Middle frontal gyrus (tissue), 1 donor: Measurements from ENCODE around the gene CDH24.
A peak's percentile ranks its signal among the peaks of the same experiment; 100 is the strongest.

Experiments
- DNase-seq: peaks from one replicate; pipeline ENCODE4 v3.0.0-alpha.2; 2015; ENCODE audit warnings: low spot score; ENCODE audit errors: extremely low spot score

The CDH24 gene

GRCh38 chr14:23091294-23092225 lies 34.2 kb upstream of the CDH24 start:
- DNase-seq = no peak

DNA sequence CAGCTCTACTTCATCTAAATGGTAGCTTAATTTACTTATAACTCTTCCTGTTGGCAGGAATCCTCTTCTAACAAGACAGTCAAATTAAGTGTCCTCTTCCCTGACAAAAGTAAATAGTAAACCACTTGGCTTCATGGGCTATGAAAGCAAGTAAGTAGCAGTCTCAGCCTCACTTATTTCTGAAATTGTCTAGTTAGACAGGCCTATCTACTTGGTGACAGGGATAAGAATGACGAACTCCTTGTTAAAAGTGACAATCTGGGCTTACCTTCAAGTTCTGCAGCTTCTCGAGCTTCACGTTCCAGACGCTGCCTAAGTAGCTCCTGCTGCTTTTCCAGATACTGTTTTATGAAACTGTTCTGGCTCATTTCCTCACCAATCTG lies 32.9 kb upstream of the CDH24 start:
- no peak for DNase-seq

DNA sequence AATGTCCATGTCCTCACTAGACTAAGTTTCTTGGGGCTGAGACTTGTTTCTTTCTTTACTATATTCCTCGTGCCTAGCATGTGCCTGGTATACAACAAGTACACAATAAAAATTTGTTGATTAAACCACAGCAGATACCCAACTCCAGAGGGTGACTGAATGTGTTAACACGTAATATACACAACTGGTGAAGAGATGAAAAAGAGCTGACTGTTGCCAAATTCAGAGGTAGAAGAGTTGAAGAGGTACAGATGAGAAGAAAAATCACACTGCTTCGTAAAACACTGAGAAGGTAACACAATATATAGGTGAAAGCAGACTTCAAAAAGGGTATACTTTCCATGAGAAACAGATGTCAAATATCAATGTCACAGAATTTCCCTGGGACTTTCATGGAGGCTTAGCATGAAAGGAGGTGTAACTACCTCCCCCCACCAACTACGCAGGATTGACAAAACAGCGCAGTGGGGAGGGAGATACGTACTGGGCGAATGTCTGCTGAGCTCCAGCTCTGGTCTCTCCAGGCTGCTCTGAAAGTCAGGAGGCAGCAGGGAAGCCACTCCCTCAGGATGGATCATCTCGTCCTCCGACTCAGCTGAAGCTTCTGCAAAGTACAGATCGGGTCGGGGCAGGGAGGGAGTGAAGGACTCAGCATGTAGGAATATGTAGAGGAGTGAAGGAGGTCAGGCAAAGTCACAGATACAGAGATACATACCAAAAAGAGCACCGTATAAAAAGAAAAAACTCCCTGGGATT lies 32.4 kb upstream of the CDH24 start:
- no peak for DNase-seq

GRCh38 chr14:23086565-23086964 lies 29.2 kb upstream of the CDH24 start:
- no peak for DNase-seq

DNA sequence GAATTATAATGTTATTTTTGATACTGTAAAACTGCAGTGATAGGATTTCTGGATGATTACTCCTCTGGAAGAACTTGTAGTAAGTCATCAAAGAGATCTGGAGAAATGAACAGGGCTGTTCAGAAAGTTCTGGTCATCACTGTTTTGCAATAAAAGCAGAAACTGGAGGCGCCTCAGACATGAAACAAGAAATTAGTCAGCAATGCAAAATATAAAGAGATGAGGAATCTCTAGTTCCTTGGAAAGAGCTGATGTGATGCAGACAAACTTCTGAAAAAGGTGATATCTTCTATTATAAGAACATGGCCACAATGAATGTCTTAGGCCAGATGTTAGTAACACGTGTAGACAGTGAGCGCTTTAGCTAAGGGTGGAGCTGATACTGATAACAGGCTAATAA lies 28.1 kb upstream of the CDH24 start:
- no peak for DNase-seq

GRCh38 chr14:23080474-23080873 lies 23.2 kb upstream of the CDH24 start:
- DNase-seq = no peak

DNA sequence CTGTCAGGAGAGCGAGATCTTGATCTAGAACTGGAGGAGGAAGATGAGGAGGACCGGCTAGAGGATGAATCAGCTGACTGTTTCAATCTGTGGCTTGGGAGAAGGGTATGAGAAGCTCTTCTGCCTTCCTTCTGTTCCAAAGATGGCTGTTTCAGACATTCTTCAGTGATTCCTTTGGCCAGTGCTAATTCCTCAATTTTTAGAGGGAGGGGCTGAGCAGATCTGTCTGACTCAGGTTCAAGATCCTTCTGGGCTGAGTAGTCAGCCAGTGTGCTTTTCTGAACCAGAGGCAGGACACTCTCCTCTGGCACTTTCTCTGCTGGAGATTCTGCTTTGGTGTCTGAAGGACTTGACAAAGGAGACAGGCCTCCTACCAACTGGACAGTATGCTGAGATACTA lies 22.4 kb upstream of the CDH24 start:
- DNase-seq = no peak

- DNase-seq = no peak
These were observed 21.4 kb upstream of the CDH24 start for GRCh38 chr14:23078692-23079116.

- DNase-seq = no peak
These were observed 20.6 kb upstream of the CDH24 start for GRCh38 chr14:23077962-23078361.

DNA sequence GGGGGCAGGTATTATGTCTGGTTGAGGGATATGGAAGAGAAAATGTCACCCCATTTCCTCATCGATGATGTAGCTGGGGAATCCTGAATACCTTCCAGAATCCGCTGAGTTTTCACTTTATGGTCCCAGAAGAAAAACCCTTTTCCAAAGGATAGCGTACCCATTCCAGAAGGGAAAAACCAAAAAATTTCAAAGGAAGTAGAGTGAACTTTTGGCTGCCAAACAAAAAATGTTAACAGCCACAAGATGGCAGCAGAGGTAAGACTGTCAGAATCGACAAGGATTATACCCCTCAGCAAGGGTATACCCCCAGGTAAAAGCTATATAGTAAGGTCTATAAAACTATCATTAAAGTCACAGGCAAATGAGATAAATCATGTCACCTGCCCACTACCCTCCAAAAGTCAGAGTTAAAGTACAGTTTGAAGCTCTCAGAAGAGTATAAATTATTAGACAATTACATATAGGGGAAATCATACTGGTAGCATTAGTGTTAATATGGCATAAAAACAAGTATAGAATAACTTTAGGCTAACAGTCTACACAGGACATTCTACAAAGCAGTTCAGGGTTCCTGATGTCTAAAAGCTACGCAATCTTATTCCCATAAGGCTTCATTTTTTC lies 19.6 kb upstream of the CDH24 start:
- DNase-seq = no peak

DNA sequence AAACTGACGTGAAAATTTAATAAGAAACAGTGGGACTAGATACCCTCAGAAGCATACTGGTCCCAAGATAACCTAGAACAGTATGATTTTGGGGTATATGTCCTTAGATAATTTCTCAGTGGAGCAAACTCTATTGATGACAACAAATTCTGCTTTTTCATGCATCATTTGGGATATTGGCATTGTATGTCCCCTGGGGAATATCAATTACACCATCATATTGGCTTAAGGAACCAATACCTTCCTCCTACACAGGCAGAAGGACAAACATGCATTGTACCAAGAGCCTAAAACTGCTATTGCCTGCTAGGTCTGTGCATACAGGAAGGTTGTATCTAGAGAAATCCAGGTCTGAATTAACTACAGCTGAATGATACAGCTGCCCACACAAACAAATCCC lies 17.6 kb upstream of the CDH24 start:
- DNase-seq = no peak

DNA sequence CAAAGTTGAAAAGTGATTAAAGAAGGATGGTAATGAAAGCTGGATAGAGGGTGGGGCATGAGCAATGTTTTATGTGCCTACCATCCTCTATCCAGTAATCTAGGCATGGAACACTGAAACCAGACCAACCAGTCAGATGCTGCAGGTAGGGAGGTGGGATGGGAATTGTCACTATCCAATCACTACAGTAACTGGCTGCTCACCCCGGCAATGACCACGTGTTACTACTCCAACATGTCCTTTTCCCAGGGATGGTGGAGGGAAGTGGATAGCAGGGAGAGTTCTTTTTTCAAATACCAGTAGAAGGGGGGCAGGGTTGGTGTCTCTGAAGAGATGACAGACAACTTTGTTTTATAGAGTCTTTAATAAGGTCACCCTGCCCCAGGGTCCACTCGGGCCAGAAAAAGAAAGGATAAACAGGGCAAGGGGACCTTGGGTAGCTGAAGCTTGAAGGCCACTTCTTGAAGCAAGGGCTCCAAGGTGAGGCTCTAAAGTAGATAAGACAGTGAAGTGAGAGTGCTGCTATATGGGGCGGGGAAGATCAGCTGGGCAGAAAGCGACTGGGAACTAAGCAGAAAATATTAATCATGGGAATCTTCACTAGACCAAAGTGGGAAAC lies 14.7 kb upstream of the CDH24 start:
- no peak for DNase-seq

GRCh38 chr14:23071244-23071920 lies 14.1 kb upstream of the CDH24 start:
- DNase-seq = peak; percentile 54

DNA sequence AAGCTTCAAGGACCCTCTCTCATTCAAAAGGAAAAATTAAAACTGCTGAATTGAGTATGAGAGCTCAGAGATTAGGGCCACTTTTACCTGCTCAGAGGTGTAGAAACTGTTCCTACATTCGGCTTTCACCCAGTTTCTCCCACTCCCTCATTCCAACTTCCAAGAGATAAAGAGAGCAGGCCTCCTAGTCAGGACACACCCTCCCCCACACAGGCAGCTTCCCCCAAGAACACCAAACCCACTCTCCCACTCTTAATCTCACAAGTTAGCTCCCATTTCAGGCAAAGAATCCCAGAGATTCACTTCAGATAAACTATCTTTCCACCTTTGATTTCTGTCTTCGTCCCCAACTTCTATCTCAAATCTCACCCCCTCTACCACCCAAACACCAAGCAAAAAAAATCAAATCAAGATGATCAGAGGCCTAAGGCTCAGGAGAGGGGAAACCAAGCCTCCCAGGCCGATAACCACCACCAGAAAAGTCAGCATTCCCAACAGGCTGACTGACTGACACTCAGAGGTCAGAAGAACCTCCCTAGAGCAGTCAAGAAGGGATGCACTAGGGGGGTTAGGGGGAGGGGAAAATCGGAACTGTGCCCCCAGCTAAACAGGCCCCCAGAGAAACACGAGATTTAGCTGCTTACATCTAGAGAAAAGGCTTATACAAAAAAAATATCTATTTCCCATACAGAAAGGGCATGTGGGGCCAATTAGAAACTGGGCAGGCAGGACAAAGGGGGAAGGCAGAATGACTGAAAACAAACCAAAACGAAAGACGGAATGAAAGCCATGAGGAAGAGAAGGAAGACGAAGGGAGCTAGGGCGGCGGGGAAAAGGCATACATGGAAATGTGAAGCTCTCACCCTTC lies 13.2 kb upstream of the CDH24 start:
- no peak for DNase-seq

- no peak for DNase-seq
These were observed 12.1 kb upstream of the CDH24 start for GRCh38 chr14:23069413-23069806.

- peak; percentile 86 for DNase-seq
These were observed 11.6 kb upstream of the CDH24 start for GRCh38 chr14:23068789-23069412.

DNA sequence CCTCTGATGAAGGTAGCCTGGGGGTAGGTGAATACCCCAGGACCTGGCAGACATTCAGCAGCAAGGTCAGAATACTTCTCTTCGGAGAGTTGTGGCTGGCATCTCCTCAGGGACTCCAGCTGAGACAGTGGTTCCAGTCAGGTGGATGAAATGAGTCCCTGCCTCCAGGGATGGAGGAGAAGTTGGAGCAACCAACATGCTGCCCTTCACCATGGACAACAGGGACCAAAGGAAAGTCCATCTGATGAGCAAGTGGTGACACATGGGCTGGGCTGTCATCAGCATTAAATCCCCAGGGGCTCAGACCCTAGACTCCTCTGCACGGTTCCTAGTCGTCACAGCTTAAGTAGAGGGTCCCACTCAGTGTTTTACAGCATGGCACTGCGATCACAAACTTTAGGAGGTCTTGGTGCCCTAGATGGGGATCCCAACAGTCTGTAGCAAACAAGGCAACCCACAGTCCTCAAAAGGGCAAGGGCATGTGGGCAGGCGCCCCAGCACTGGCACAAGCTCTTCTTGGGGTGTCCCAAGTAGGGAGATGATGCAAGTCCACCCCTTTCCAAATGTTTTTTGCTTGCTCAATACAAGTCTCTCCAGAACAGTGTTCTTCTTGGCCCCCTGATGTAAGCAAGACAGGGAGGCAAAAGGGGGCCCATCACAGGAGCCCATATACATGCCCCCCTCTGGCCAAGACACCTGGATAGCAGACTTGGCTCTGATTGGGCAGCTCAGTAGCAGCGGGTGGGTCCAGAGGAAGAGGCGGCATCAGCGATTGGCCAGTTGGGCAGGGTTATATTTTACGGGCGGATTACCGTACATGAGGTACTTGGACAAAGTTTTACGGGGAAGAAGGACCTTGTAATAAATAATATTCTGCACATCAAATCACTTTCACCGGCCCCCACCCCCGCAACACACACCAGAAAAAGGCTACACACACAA lies 10.8 kb upstream of the CDH24 start:
- DNase-seq = no peak
